ENCODE results near the gene IFNG.

IFNG gene

GRCh38 chr12:68166317-68166831, 6.8 kb upstream of the IFNG start:
- Histone ChIP-seq H3K9me3 (ENCODE audit: control insufficient read depth, insufficient read depth, low read length) (no peaks in the 10 kb centered on the region), H3K4me3 (ENCODE audit: low read length) (no peak overlapping the region), H3K4me1 (ENCODE audit: control insufficient read depth, insufficient read depth, low read length) (no peaks in the 10 kb centered on the region), H3K36me3 (ENCODE audit: control insufficient read depth, insufficient read depth, low read length) (no peaks in the 10 kb centered on the region), H3K27me3 (ENCODE audit: control insufficient read depth, insufficient read depth, low read length) (no peaks in the 10 kb centered on the region), H3K27ac (ENCODE audit: low read length) (no peak overlapping the region)
- no CpG with 5 or more reads among the region's 5 CpGs for WGBS (ENCODE audit: insufficient coverage, insufficient read length)
- DNase-seq (ENCODE audit: low read depth, low spot score), result no peak

GRCh38 chr12:68163560-68164081, 4.1 kb upstream of the IFNG start:
- Histone ChIP-seq H3K36me3 (ENCODE audit: control insufficient read depth, insufficient read depth, low read length) (no peaks in the 10 kb centered on the region), H3K27me3 (ENCODE audit: control insufficient read depth, insufficient read depth, low read length) (no peaks in the 10 kb centered on the region), H3K4me1 (ENCODE audit: control insufficient read depth, insufficient read depth, low read length) (no peaks in the 10 kb centered on the region), H3K9me3 (ENCODE audit: control insufficient read depth, insufficient read depth, low read length) (no peaks in the 10 kb centered on the region), H3K27ac (ENCODE audit: low read length) (no peak overlapping the region), H3K4me3 (ENCODE audit: low read length) (no peak overlapping the region)
- WGBS (ENCODE audit: insufficient coverage, insufficient read length), result no CpG with 5 or more reads among the region's 4 CpGs
- DNase-seq (ENCODE audit: low read depth, low spot score), result no peak

- H3K4me1 ChIP-seq (ENCODE audit: control insufficient read depth, insufficient read depth, low read length), result no peaks in the 10 kb centered on the region
- WGBS (ENCODE audit: insufficient coverage, insufficient read length), result no CpG with 5 or more reads among the region's 2 CpGs
- DNase-seq (ENCODE audit: low read depth, low spot score), result no peak
- no peak overlapping the region for H3K27ac ChIP-seq (ENCODE audit: low read length)
- H3K27me3 ChIP-seq (ENCODE audit: control insufficient read depth, insufficient read depth, low read length), result no peaks in the 10 kb centered on the region
- no peaks in the 10 kb centered on the region for H3K36me3 ChIP-seq (ENCODE audit: control insufficient read depth, insufficient read depth, low read length)
- H3K4me3 ChIP-seq (ENCODE audit: low read length), result no peak overlapping the region
- H3K9me3 ChIP-seq (ENCODE audit: control insufficient read depth, insufficient read depth, low read length), result no peaks in the 10 kb centered on the region
These were observed 2.8 kb upstream of the IFNG start for GRCh38 chr12:68162374-68162773.

GRCh38 chr12:68158432-68158831, 1.1 kb downstream of the IFNG start:
- Histone ChIP-seq H3K27me3 (ENCODE audit: control insufficient read depth, insufficient read depth, low read length) (no peaks in the 10 kb centered on the region), H3K4me1 (ENCODE audit: control insufficient read depth, insufficient read depth, low read length) (no peaks in the 10 kb centered on the region), H3K4me3 (ENCODE audit: low read length) (no peak overlapping the region), H3K27ac (ENCODE audit: low read length) (no peak overlapping the region), H3K36me3 (ENCODE audit: control insufficient read depth, insufficient read depth, low read length) (no peaks in the 10 kb centered on the region), H3K9me3 (ENCODE audit: control insufficient read depth, insufficient read depth, low read length) (no peaks in the 10 kb centered on the region)
- no CpG with 5 or more reads among the region's 2 CpGs for WGBS (ENCODE audit: insufficient coverage, insufficient read length)
- peak; percentile 16 for DNase-seq (ENCODE audit: low read depth, low spot score)

- no peaks in the 10 kb centered on the region for H3K27me3 ChIP-seq (ENCODE audit: control insufficient read depth, insufficient read depth, low read length)
- no peaks in the 10 kb centered on the region for H3K4me1 ChIP-seq (ENCODE audit: control insufficient read depth, insufficient read depth, low read length)
- no peak for DNase-seq (ENCODE audit: low read depth, low spot score)
- no peak overlapping the region for H3K27ac ChIP-seq (ENCODE audit: low read length)
- no peaks in the 10 kb centered on the region for H3K36me3 ChIP-seq (ENCODE audit: control insufficient read depth, insufficient read depth, low read length)
- WGBS (ENCODE audit: insufficient coverage, insufficient read length), result no CpG with 5 or more reads among the region's 4 CpGs
- H3K4me3 ChIP-seq (ENCODE audit: low read length), result no peak overlapping the region
- no peaks in the 10 kb centered on the region for H3K9me3 ChIP-seq (ENCODE audit: control insufficient read depth, insufficient read depth, low read length)
These were observed 2.2 kb downstream of the IFNG start for GRCh38 chr12:68157380-68157779.

GRCh38 chr12:68156636-68157035, 2.9 kb downstream of the IFNG start:
- no peaks in the 10 kb centered on the region for H3K27me3 ChIP-seq (ENCODE audit: control insufficient read depth, insufficient read depth, low read length)
- WGBS (ENCODE audit: insufficient coverage, insufficient read length), result no CpG with 5 or more reads among the region's 1 CpG
- H3K27ac ChIP-seq (ENCODE audit: low read length), result no peak overlapping the region
- H3K4me3 ChIP-seq (ENCODE audit: low read length), result no peak overlapping the region
- no peaks in the 10 kb centered on the region for H3K9me3 ChIP-seq (ENCODE audit: control insufficient read depth, insufficient read depth, low read length)
- no peaks in the 10 kb centered on the region for H3K36me3 ChIP-seq (ENCODE audit: control insufficient read depth, insufficient read depth, low read length)
- H3K4me1 ChIP-seq (ENCODE audit: control insufficient read depth, insufficient read depth, low read length), result no peaks in the 10 kb centered on the region
- DNase-seq (ENCODE audit: low read depth, low spot score), result no peak

GRCh38 chr12:68154779-68155178, 4.8 kb downstream of the IFNG start:
- no peaks in the 10 kb centered on the region for H3K9me3 ChIP-seq (ENCODE audit: control insufficient read depth, insufficient read depth, low read length)
- no peaks in the 10 kb centered on the region for H3K4me1 ChIP-seq (ENCODE audit: control insufficient read depth, insufficient read depth, low read length)
- DNase-seq (ENCODE audit: low read depth, low spot score), result no peak
- no peak overlapping the region for H3K4me3 ChIP-seq (ENCODE audit: low read length)
- WGBS (ENCODE audit: insufficient coverage, insufficient read length), result no CpG with 5 or more reads among the region's 1 CpG
- no peaks in the 10 kb centered on the region for H3K27me3 ChIP-seq (ENCODE audit: control insufficient read depth, insufficient read depth, low read length)
- H3K27ac ChIP-seq (ENCODE audit: low read length), result no peak overlapping the region
- H3K36me3 ChIP-seq (ENCODE audit: control insufficient read depth, insufficient read depth, low read length), result no peaks in the 10 kb centered on the region

- Histone ChIP-seq H3K4me1 (ENCODE audit: control insufficient read depth, insufficient read depth, low read length) (no peaks in the 10 kb centered on the region), H3K4me3 (ENCODE audit: low read length) (no peak overlapping the region)
- no CpG with 5 or more reads among the region's 7 CpGs for WGBS (ENCODE audit: insufficient coverage, insufficient read length)
These were observed 11.1 kb downstream of the IFNG start for GRCh38 chr12:68148261-68148951.

GRCh38 chr12:68140556-68140955, 19.0 kb downstream of the IFNG start:
- Histone ChIP-seq H3K27me3 (ENCODE audit: control insufficient read depth, insufficient read depth, low read length) (no peaks in the 10 kb centered on the region), H3K27ac (ENCODE audit: low read length) (no peak overlapping the region), H3K4me3 (ENCODE audit: low read length) (no peak overlapping the region), H3K36me3 (ENCODE audit: control insufficient read depth, insufficient read depth, low read length) (no peaks in the 10 kb centered on the region), H3K9me3 (ENCODE audit: control insufficient read depth, insufficient read depth, low read length) (no peaks in the 10 kb centered on the region), H3K4me1 (ENCODE audit: control insufficient read depth, insufficient read depth, low read length) (no peaks in the 10 kb centered on the region)
- no peak for DNase-seq (ENCODE audit: low read depth, low spot score)

More at GRCh38 chr12:68148261-68148951, 11.1 kb downstream of the IFNG start:
- H3K36me3 ChIP-seq (ENCODE audit: control insufficient read depth, insufficient read depth, low read length), result no peaks in the 10 kb centered on the region
- H3K9me3 ChIP-seq (ENCODE audit: control insufficient read depth, insufficient read depth, low read length), result no peaks in the 10 kb centered on the region
- no peak for DNase-seq (ENCODE audit: low read depth, low spot score)
- H3K27me3 ChIP-seq (ENCODE audit: control insufficient read depth, insufficient read depth, low read length), result no peaks in the 10 kb centered on the region
- H3K27ac ChIP-seq (ENCODE audit: low read length), result no peak overlapping the region

GRCh38 chr12:68139941-68140340, 19.6 kb downstream of the IFNG start:
- no CpG with 5 or more reads among the region's 1 CpG for WGBS (ENCODE audit: insufficient coverage, insufficient read length)
- DNase-seq (ENCODE audit: low read depth, low spot score), result no peak
- no peaks in the 10 kb centered on the region for H3K36me3 ChIP-seq (ENCODE audit: control insufficient read depth, insufficient read depth, low read length)
- H3K4me1 ChIP-seq (ENCODE audit: control insufficient read depth, insufficient read depth, low read length), result no peaks in the 10 kb centered on the region
- no peaks in the 10 kb centered on the region for H3K27me3 ChIP-seq (ENCODE audit: control insufficient read depth, insufficient read depth, low read length)
- H3K27ac ChIP-seq (ENCODE audit: low read length), result no peak overlapping the region
- no peak overlapping the region for H3K4me3 ChIP-seq (ENCODE audit: low read length)
- no peaks in the 10 kb centered on the region for H3K9me3 ChIP-seq (ENCODE audit: control insufficient read depth, insufficient read depth, low read length)

- no peaks in the 10 kb centered on the region for H3K9me3 ChIP-seq (ENCODE audit: control insufficient read depth, insufficient read depth, low read length)
- H3K27me3 ChIP-seq (ENCODE audit: control insufficient read depth, insufficient read depth, low read length), result no peaks in the 10 kb centered on the region
- no peaks in the 10 kb centered on the region for H3K36me3 ChIP-seq (ENCODE audit: control insufficient read depth, insufficient read depth, low read length)
- H3K4me3 ChIP-seq (ENCODE audit: low read length), result no peak overlapping the region
- no peak overlapping the region for H3K27ac ChIP-seq (ENCODE audit: low read length)
- H3K4me1 ChIP-seq (ENCODE audit: control insufficient read depth, insufficient read depth, low read length), result no peaks in the 10 kb centered on the region
- no CpG with 5 or more reads among the region's 1 CpG for WGBS (ENCODE audit: insufficient coverage, insufficient read length)
- no peak for DNase-seq (ENCODE audit: low read depth, low spot score)
These were observed 20.5 kb downstream of the IFNG start for GRCh38 chr12:68139001-68139400.

Data from iPS DF 6.9 (cell line).